ENCODE data around the gene ACOT6.

DNA sequence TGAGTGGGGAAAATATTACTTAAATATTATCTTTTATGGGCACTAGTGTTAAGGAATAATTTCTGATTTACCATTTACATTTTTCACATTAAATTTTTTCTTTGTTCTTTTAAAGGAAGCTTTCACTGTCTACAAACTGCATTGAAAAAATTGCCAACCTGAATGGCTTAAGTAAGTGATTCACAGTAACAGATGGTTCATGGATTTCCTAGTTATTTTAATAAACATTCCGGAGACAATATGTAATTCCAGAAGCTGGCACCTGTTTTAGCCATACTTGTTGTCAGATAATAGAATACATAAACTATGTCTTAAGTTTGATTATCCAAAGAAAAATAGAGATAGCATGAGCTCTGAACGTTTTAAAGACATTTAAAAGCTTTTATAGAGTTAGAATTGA lies 49.6 kb downstream of the ACOT6 start:
- TF ChIP-seq CTCF (IDR thresholded peaks at IDR 0.05; ENCODE audit: poor library complexity) = no peak
- TF ChIP-seq EZH2phosphoT487 (IDR thresholded peaks at IDR 0.05; ENCODE audit: low read depth, severe bottlenecking, unreplicated experiment) = no peak

Data from hepatocyte (in vitro differentiated cells).